RKO (cell line): ENCODE results near the gene ENGASE.
A peak's percentile ranks its signal among the peaks of the same experiment; 100 is the strongest.
"Not testable (repeated sequence)": the region's sequence is repeated elsewhere in the genome, so short reads cannot be mapped to it uniquely, and the experiment has no call there.

Experiments
- DNase-seq: peaks from one replicate; pipeline ENCODE4 v3.0.0-alpha.2; 2016; ENCODE audit warnings: low spot score

Gene ENGASE

DNA sequence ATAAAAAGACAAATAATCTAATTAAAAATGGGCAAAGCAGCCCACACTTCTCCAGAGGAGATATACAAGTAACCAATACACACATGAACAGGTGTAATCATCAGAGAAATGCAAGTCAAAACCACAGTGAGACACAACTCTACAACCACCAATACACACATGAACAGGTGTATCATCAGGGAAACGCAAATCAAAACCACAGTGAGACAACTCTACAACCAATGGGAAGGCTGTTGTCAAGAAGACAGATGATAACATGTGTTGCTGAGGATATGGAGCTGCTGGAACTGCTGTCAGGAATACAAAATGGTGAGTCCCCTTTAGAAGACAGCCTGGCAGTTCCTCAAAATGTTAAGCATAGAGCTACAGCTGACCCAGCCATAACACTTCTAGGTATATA lies 22.5 kb upstream of the ENGASE start:
- no peak for DNase-seq

DNA sequence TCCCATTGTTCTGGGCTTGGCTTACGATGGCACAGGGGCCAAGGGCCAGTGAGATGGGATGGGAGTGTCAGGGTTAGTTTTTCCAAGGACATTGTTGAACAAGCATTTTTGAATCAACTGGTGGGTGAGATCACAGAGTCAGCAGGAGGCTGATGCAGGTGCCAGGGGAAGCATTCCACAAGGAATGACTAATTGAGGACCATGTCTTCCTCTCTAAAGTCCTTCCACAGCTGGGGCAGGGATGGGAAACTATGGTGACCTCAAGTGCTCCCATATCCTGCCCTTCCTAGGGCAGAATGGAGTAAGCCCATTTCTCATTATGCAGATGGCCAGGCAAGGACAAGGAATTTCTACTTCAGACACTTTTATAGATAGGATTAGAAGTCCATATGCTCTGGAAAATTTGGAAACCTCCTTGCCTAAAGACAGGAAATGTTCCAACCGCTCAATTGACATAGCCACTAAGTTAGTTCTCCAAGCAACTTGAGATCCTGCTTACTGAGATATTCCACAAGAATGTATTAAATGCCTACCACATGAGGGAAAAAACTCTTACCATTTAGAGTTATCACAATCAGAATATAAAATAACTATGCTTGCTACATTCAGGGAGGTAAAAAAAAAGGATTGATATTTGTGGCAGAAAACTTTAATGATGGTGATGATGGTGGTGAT lies 21.2 kb upstream of the ENGASE start:
- DNase-seq: no peak

DNA sequence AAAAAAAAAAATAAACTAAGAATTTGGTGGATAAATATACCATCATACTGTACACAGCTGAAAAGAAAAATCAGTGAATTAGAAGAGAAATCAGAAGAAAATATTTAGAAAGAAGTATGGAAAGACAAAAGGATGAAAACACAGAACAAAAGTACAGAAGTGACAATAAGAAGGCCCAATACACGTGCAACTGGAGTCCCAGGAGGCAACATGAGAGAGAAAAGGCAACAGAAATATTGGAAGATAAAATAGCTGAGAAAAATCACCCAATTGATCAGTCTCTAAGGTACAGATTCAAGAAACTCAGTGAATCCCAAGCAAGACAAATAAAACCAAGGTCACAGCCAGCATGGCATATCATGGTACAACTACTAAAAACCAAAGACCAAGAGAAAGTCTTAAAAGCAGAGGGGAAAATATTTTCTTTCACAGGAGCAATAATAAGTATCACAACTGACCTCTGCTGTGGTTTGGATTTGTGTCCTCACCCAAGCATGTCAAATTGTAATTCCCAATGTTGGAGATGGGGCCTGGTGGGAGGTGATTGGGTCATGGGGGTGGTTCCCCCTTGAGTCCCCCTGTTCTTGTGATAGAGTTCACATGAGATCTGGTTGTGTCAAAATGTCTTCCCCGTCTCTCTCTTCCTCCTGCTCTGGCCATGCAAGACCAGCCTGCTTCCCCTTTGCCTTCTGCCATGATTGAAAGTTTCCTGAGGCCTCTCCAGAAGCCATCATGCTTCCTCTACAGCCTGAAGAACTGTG lies 20.2 kb upstream of the ENGASE start:
- no peak for DNase-seq

DNA sequence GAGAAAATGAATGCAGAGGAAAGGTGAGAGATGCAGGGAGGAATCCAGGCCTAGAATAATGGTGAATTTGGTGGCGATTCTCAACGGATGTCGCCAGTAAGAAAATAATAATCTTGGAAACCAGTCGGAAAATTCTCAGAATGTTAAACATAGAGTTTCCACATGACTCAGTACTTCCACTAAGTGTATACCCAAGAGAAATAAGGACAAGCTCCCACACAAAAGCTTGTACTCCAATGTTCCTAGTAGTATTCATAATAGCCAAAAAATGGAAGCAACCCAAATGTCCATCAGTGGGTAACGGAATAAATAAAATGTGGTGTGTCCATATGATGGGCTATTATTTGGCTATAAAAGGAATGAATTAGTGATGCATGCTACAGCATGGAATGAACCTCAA lies 19.4 kb upstream of the ENGASE start:
- DNase-seq: no peak

DNA sequence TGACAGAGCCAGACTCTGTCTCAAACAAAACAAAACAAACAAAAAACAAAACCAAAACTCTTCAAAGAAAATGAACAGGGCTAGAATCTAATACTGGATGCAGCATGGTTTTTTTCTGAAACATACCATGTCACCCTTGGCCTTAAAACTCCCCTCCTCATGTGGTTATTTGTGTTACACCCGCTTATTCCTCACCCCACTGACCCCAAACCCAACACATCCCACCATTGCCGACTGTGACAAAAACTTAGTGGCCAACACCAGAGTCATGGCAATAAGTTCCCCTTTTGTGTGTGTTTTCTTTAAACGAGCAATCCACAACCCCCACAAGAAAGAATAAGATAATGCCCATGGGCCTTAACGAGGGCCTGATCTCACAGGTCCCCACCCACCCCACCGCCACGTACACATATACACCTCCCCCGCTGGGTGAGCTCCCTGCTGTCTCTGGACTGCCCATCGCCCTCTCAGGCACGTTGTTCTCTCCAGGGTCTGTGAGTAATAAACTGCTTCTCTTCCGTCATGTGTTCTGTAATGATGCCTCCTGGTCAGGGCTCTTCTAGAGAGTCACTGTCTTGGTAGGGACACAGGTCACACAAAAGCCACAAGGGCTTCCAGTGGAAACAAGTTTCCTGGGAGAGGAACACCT lies 16.8 kb upstream of the ENGASE start:
- DNase-seq: no peak

DNA sequence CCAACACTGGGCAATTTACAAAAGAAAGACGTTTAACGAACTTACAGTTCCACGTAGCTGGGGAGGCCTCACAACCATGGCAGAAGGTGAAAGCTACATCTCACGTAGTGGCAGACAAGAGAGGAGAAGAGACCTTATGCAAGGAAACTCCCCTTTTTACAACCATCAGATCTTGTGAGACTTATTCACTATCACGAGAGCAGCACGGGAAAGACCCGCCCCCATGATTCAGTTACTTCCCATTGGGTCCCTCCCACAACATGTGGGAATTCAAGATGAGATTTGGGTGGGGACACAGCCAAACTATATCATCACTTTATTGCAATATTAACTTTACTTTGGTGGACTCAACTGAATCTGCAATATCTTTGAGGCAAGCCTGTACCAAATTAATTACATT lies 11.9 kb upstream of the ENGASE start:
- DNase-seq: no peak

DNA sequence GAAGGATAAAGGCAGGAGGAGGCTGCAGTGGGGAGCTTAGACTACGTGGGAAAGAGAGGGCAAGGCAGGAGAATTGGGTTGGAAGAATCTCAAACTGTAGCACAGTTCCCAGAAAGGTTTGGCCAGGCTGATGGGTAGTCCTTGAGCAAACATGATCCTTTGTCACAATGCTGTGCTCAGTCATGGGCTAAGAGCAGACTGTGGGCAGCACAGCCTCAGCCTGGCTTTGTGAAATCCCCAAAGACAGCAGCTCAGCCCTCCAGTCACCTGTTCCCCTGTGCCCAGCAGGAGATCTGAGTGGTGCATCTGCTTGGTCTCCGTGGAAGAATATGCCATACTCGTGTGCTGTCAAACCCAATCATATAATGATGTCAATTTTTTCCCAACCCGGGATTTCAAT lies 10.6 kb upstream of the ENGASE start:
- DNase-seq: no peak

DNA sequence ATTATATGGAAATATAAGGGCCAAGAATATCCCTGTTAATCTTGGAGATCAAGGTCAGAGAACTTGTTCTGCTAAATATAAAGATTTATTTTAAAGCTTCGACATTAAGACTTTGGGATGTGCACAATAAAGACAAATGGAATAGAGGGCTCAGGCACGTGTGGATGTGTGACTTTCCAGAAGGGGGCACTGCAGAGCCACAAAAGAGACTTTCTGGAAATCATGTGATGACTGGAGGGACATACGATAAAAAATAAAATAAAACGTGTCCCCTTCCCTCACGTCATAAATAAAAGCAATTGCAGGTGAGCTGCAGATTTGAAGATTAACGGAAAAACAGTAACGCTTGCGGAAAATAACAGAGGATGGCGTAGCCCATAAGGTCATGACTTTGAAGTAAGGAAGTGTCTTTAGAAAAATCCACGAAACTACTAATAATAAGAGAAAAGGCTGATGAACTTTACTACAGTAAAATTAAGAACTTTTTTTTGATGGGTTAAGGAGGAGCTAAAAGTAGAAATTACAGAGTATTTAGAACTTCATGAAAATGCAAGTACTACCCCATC lies 9.4 kb upstream of the ENGASE start:
- DNase-seq: no peak

DNA sequence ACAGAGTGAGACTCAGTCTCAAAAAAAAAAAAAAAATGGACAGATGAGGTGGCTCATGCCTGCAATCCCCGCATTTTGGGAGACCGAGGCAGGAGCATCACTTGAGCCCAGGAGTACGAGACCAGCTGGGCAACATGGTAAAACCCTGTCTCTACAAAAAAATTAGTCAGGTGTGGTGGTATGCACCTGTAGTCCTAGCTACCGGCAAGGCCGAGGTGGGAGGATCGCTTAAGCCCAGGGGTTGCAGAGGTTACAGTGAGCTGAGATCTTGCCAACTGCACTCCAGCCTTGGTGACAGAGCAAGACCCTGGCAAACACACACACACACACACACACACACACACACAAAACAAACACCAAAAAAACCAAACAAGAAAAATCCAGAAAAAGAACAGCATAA lies 7.7 kb upstream of the ENGASE start:
- no peak for DNase-seq

DNA sequence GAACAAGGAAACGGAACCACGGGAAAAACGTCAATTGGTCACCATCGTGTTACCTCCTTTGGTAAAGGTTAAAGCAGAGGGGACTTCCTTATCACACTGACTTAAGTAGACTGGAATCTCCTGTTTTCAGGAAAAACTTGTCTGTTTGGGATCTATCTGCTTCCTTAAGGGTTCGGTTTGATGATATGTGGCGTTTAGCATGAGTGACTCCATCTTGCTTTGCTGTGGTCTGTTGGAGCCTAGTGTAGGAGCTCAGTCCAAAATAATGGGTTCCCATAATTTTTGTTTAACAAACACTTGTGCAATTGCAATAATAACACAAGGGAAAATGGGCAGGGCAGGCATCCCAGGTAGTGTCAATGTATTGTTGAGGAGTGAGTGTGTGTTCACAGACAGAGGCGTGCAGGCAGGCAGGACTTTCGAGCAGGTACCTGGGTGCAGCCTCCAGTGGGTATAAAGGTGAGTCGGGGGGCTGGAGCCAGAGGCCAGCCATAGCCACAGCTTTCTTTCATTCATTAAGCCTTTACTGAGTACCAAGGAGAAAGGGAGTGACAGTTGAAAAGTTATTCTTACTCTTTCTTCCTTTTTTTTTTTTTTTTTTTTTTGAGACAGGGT lies 4.3 kb upstream of the ENGASE start:
- no peak for DNase-seq

DNA sequence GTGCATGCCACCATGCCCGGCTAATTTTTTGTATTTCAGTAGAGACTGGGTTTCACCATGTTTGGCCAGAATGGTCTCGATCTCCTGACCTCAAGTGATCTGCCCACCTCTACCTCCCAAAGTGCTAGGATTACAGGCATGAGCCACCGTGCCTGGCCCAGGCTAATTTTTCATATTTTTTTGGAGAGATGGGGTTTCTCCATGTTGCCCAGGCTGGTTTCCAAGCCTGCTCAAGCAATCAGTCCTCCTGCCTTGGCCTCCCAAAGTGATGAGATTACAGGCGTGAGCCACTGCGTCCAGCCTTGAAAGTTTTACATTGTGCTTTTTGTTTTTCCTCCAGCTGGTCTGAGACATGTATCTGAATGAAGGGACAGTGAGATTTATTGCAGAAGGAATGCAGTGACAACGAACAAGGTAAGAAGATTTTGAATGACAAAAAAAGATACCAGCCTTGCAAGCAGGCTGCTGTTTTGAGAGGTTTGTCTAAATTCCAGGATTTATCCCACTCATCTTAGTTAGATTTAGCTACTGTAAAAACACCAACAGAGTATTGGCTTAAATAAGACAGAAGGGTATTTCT lies 3.4 kb upstream of the ENGASE start:
- no peak for DNase-seq

DNA sequence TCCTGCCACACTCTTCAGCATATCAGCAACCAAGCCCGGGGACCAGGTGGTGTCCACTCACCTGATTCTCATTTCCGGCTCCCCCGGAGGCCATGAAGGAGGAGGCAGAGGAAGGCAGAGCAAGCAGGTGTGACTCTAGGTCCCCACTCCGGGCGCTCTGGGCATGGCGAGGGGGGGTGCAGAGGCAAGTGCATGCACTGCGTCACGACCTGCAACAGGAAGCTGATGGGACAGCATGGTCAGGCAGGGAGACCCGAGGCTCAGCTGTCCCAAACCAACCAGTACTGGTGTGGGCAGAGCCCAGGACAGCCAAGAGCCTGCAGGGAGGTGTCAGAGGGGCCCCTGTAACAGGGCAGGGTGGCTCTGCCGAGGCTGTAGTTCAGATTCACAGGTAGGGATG lies 2.1 kb upstream of the ENGASE start:
- no peak for DNase-seq

DNA sequence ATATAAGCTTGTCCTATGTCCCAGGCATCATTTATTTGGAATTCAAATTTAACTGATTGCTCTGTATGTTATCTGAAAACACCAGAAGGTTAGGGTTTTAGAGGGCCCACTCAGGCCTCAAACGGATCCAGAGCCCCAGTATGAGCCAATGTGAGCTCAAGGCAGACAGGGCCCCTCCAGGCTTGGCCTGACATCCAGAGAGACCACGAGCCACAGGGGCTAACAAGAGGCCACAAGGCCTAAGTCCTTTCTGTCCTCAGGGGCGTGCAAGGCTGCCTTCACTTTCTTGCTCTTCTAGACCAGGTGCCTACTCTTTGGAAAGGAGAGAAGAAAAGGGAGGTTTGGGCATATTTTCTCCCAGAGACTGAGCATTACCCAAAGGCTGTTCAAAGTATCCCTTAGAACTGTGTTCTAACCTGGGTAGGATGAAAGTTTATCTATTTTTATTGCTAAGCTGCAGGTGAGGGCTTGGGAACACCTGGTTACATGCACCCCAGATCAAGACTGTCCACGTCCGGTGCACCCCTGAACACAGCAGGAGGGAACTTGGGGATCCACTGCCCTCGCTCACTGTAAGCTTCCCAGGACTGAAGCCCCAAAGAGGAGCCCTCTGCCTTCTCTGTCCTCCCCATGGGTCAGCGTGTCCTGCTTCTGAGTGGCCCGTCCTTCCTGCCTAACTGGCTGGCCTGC lies 1.5 kb upstream of the ENGASE start:
- DNase-seq: no peak

DNA sequence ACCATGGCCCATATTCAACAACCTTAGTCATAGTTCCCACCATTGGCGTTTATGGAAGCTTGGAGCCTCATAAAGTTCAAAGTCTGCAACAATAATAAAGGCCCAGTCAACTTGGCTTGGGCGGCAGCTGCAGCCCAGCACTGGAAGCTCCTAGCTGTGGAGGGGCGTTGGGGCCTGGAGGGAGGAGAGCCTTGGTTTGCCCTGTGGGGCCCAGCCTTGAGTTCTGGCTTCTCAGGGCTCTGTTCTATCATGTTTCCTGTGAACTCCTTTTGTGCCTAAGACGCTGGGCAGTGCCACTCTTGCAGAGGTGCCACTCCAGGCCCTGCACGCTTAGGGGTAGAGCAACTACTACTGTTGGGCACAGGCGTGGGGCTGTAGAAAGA lies 927 bp upstream of the ENGASE start:
- no peak for DNase-seq

DNA sequence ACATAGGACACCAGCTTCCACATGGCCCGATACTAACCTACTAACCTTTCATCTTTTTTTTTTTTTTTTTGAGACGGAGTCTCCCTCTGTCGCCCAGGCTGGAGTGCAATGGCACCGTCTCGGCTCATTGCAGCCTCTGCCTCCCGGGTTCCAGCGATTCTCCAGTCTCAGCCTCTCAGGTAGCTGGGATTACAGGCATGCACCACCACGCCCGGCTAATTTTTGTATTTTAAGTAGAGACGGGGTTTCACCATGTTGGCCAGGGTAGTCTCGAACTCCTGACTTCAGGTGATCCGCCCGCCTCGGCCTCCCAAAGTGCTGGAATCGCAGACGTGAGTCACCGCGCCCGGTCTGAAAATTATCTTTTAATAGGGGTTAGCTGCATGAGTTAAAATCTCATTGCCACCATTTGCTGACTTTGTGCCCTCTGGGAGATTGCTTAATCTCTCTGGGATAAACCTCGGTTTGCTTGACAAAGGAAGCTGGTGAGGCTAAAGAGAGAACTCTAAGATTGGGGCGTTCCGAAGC lies 439 bp upstream of the ENGASE start:
- DNase-seq: not testable (repeated sequence)

DNA sequence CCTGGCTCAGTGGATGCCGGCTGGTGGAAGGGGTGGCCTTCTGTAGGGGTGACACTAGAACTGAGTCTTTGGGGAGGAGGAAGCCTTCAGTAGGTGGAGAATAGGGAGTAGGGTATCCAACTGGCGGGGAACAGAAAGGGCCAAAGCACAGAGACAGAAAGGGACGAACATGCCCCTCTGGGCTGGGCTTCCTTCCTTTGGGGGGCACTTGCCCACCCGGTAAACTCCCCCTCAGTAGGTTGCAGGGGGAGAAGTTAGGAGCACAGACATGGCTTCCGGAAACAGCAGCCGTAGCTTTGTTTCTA lies 774 bp downstream of the ENGASE start:
- peak; percentile 26 for DNase-seq

DNA sequence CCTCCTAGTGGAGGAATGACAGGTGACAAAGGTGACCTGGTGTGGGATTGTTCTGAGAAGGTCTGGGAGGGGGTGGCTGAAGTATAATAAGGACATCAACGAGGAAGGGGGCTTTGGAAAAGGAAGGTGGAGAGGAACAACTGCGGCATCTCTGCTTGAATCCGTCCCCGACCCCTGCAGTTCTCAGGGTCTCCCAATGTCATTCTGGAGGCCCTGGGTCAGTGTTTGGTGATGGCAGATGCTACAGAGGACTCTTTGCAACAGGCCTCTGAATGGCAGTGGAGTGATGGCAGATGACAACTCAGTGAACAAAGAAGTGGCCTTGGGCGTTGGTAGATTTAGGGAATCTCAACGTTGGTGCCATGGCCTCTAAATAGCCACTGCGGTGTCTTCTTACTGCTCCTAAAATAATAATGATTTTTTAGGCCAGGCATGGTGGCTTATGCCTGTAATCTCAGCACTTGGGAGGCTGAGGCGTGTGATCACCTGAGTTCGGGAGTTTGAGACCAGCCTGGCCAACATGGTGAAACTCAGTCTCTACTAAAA lies 1.3 kb downstream of the ENGASE start:
- no peak for DNase-seq

DNA sequence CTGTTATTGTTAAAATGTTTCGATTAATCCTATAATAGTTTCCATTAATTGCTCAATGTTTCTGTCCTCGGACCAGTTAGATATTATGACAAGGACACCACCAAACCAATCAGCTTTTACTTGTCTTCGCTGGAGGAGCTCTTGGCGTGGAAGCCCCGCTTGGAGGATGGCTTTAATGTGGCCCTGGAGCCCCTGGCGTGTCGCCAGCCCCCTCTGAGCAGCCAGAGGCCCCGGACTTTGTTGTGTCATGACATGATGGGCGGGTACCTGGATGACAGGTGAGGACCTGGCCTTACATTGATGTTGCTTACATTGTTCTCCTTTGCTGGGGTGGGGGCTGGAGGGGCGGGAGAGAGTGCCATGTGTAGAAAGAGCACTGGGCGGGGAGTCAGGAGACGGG lies 3.0 kb downstream of the ENGASE start:
- DNase-seq: no peak

DNA sequence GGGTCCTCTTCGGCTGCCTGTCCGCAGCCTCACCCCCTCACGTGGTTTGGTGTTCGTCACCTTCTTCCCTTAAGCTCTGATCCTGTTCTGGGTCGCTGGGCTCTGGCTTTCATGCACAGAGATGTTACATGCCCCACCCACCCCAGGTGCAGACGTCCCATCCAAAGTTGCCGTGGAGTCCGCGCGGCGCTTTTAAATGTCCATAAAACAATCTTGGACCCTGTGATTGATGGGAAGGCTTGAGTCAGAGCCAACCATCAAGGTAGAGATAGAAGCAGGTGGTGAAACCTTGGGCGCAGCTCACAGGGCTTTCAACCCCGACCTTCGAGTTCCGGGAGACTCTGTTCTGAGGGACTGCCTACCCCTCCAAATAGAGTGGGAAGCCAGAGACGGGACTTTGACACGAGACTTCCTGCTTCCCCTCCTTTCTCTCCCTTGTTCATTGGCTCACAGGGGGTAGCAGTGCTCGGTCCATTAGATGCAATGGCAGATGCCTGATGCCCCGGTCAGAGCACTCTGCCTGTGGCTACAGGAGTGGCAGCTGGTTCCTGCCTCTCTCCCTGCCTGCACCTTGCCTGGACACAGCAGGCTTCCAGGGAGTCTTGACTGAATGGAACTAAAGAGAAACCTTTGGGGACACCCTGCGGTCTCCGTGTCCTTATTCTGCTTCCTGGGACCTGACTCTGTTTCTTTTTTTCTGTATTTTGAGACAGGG lies 4.0 kb downstream of the ENGASE start:
- DNase-seq: no peak

DNA sequence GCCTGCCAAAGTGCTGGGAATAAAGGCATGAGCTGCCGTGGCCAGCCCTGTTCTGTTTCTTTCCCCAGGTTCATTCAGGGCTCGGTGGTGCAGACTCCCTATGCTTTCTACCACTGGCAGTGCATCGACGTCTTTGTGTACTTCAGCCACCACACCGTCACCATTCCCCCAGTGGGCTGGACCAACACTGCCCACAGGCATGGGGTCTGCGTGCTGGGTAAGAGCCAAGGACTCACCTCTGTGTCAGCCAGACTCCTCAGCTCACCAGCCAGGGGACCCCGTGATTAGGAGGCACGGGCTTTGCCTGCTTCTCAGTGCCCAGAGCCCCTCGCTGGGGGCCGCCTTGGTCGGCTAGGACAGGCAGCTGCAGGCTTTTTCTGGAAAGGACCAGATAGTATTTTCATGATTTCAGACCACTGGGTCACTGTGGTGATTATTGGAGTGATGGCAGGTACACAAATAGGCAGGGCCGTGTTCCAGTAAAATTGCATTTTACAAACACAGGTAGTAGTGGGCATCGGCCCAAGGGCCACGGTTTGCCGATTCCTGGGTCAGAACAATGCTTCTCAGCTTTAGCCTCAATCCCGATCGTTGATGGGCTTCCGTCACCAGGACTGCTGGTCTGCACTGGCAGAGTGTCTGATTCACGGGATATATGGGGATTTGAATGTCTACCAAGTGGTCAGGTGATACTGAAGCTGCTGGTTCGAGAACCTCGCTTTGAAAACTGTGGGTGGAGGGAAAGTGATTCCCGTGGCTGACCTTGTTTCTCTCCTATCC lies 5.0 kb downstream of the ENGASE start:
- DNase-seq: no peak
